ENCODE results near the gene GSAP. TPM values are rescaled to one million over a fixed set of nuclear protein-coding genes. Genes with fewer than 3 reads are reported as not detected.

Gene GSAP
- 10 to 100 TPM; 11.5 to 12.0 TPM for total RNA-seq

GRCh38 chr7:77415823-77416620, at the start of gene GSAP:
Gene GSAP, minus strand, starts transcription at chr7:77416349. Its CDS starts 28 bp downstream, at chr7:77416321.

Other genes starting within 250 kb of the GSAP start
- gene FGL2, start 216.5 kb downstream of the GSAP start, total RNA-seq = 1 to 10 TPM in 1 of 2 experiments, under 1 TPM in 1; 0.86 to 1.1 TPM
- gene PTPN12, start 120.9 kb upstream of the GSAP start, total RNA-seq = 10 to 100 TPM; 19.3 to 22.5 TPM